K562 (cell line): ENCODE results near the gene RNF168. TPM values are rescaled to one million over a fixed set of nuclear protein-coding genes. Genes with fewer than 3 reads are reported as not detected.
A peak's percentile ranks its signal among the peaks of the same experiment; 100 is the strongest.

Experiments used
- EP300 ChIP-seq: IDR thresholded peaks from 2 replicates; pipeline ENCODE4 v1.6.1; 2012; ENCODE audit warnings: low read length, improper control_type of control experiment
- GABPB2 ChIP-seq: fragments of 250-450 bp; sonication (Bioruptor Pico); conservative IDR thresholded peaks from 2 replicates; pipeline ENCODE4 v1.5.1; 2021; ENCODE audit warnings: mild to moderate bottlenecking
- HEY1 ChIP-seq: fragments of 250-450 bp; sonication (Bioruptor Pico); IDR thresholded peaks from 2 replicates; pipeline ENCODE4 v1.5.0; 2020; ENCODE audit warnings: mild to moderate bottlenecking, moderate library complexity, borderline replicate concordance
- HLTF ChIP-seq: fragments of 450-650 bp; IDR thresholded peaks from 2 replicates; pipeline ENCODE4 v1.6.1; 2016
- HNRNPUL1 ChIP-seq: fragments of 200-400 bp; formaldehyde crosslinking; IDR thresholded peaks from 2 replicates; pipeline ENCODE4 v1.6.1; 2017; ENCODE audit warnings: low read length
- ILF3 ChIP-seq: fragments of 450-650 bp; IDR thresholded peaks from 2 replicates; pipeline ENCODE4 v1.6.1; 2018; ENCODE audit warnings: antibody characterized with exemption, mild to moderate bottlenecking, moderate library complexity, borderline replicate concordance
- KDM4B ChIP-seq, 2 experiments: fragments of 450-650 bp in 1 of 2; sonication (generic) in 1 of 2; IDR thresholded peaks; 2 replicates each; pipeline ENCODE4 v1.6.1; 2016 to 2017; ENCODE audit warnings: borderline replicate concordance in 2 of 2, antibody characterized with exemption in 1 of 2, low read depth in 1 of 2, mild to moderate bottlenecking in 1 of 2
- KLF1 ChIP-seq: fragments of 450-650 bp; IDR thresholded peaks from 2 replicates; pipeline ENCODE4 v1.6.1; 2016; ENCODE audit warnings: missing genetic modification characterization, missing compliant biosample characterization
- LCOR ChIP-seq: sonication (generic); formaldehyde crosslinking; IDR thresholded peaks from 2 replicates; pipeline ENCODE4 v1.8.0; 2022; ENCODE audit warnings: mild to moderate bottlenecking, missing genetic modification reagents
- NBN ChIP-seq: fragments of 450-650 bp; IDR thresholded peaks from 2 replicates; pipeline ENCODE4 v1.6.1; 2016; ENCODE audit warnings: low read depth, mild to moderate bottlenecking
- PCBP2 ChIP-seq: fragments of 200-400 bp; formaldehyde crosslinking; IDR thresholded peaks from 2 replicates; pipeline ENCODE4 v1.6.1; 2018; ENCODE audit warnings: low read length, low read depth, mild to moderate bottlenecking, moderate library complexity; ENCODE audit not compliant: poor library complexity, severe bottlenecking
- PTTG1 ChIP-seq: fragments of 450-650 bp; IDR thresholded peaks from 2 replicates; pipeline ENCODE4 v1.6.1; 2016; ENCODE audit warnings: low read depth, mild to moderate bottlenecking, missing genetic modification characterization, missing compliant biosample characterization
- RBM14 ChIP-seq: fragments of 200-400 bp; formaldehyde crosslinking; IDR thresholded peaks from 2 replicates; pipeline ENCODE4 v1.6.1; 2018; ENCODE audit warnings: low read depth, mild to moderate bottlenecking, low read length, moderate library complexity, borderline replicate concordance; ENCODE audit not compliant: insufficient read depth
- RBM34 ChIP-seq: fragments of 200-400 bp; formaldehyde crosslinking; IDR thresholded peaks from 2 replicates; pipeline ENCODE4 v1.6.1; 2018; ENCODE audit warnings: low read length, borderline replicate concordance; ENCODE audit not compliant: insufficient read depth
- SRF ChIP-seq, 2 experiments: fragments of 250-450, 450-650 bp in 1 of 2; sonication (Bioruptor Pico) in 1 of 2; sonication (generic) in 1 of 2; formaldehyde crosslinking; IDR thresholded peaks; 2 replicates each; pipeline versions ENCODE4 v1.5.0 to v1.5.1; 2020 to 2022; ENCODE audit warnings: mild to moderate bottlenecking in 1 of 2, missing genetic modification reagents in 1 of 2
- ZKSCAN1 ChIP-seq: fragments of 150-350 bp; IDR thresholded peaks from 2 replicates; pipeline ENCODE4 v1.6.1; 2016; ENCODE audit warnings: low read depth, low read length
- ZNF121 ChIP-seq: sonication (generic); formaldehyde crosslinking; conservative IDR thresholded peaks from 2 replicates; pipeline ENCODE4 v1.8.0; 2022; ENCODE audit warnings: missing genetic modification reagents
- ZNF140 ChIP-seq: fragments of 250-450 bp; sonication (Bioruptor Pico); IDR thresholded peaks from 2 replicates; pipeline ENCODE4 v1.8.0; 2021; ENCODE audit warnings: moderate library complexity, mild to moderate bottlenecking, inconsistent platforms
- ZNF311 ChIP-seq: fragments of 250-450 bp; sonication (Bioruptor Pico); IDR thresholded peaks from 2 replicates; pipeline ENCODE4 v1.4.0; 2020; ENCODE audit warnings: mild to moderate bottlenecking, moderate library complexity
- ZNF76 ChIP-seq: fragments of 250-450 bp; sonication (Bioruptor Pico); IDR thresholded peaks from 2 replicates; pipeline ENCODE4 v1.4.0; 2020; ENCODE audit warnings: mild to moderate bottlenecking, moderate library complexity, borderline replicate concordance
- polyA plus RNA-seq, 8 experiments: library from polyadenylated mRNA; depleted of rRNA in 4 of 8; stranded (reverse) in 5 of 8; unstranded in 3 of 8; fragments of >200 nt; fragmentation: Nextera tagmentation in 2 of 8; fragmentation: Illumina TruSeq in 1 of 8; extraction: Ambion mirVana in 2 of 8; extraction: Trizol in 1 of 8; gene quantifications; 2 replicates each; pipeline versions ENCODE4 v1.2.1 to v1.2.3, GENCODE V29; 2011 to 2014; ENCODE audit warnings: inconsistent platforms in 1 of 8, missing spikeins in 1 of 8
- total RNA-seq, 7 experiments: library from RNA; depleted of rRNA in 6 of 7; stranded (reverse); fragments of >200 nt in 6 of 7; fragmentation: Illumina TruSeq in 2 of 7; extraction: Trizol in 2 of 7; gene quantifications; 2 replicates each; pipeline versions ENCODE4 v1.2.1 to v1.2.3, GENCODE V29; 2011 to 2021; ENCODE audit warnings: low replicate concordance in 1 of 7
- TF ChIP-seq, protein P1 (sequence below): fragments of 250-450 bp; sonication (Bioruptor Pico); IDR thresholded peaks from 2 replicates; pipeline ENCODE4 v1.4.0; 2020; ENCODE audit warnings: mild to moderate bottlenecking, moderate library complexity
- TF ChIP-seq, protein P2 (sequence below): fragments of 250-450 bp; sonication (Bioruptor Pico); IDR thresholded peaks from 2 replicates; pipeline ENCODE4 v1.9.0; 2021; ENCODE audit warnings: mild to moderate bottlenecking, inconsistent platforms
- TF ChIP-seq, protein P3 (sequence below): fragments of 250-450 bp; sonication (Bioruptor Pico); IDR thresholded peaks from 2 replicates; pipeline ENCODE4 v1.4.0; 2020; ENCODE audit warnings: mild to moderate bottlenecking, moderate library complexity, borderline replicate concordance

Gene RNF168
- total and polyA plus RNA-seq, 9 of the 15 experiments (the other 6 are each of a cell fraction or from before 2014, with no cell fraction given) = 6.0 to 32.1 (median 16.6) TPM

DNA sequence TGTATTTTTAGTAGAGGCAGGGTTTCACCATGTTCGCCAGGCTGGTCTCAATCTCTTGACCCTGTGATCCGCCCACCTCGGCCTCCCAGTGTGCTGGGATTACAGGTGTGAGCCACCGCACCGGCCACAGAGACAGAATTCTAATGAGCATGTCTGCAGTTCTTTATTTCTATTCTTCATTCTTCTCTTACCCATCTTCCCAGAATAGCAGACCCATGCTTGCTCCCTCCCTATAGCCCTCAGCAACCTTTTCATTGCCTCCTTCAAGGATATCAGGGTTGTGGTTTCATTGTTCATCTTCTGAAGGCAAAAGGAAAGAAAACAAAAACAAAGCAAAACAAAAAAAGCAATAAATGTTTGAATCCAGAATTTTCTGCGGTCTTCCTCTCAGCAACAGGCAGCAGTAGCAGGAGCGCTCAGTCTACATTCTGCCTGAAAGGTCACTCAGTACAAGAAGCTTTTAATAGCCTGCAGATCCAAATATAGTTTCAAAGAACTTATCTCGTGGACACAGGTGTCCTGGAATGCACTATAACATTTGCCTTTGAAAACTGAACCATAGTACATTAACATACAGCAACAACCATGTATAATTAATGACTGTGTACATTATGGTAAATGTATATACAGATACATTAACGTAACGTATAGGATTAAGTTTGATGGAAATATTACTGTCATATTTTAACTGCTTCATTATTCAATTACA is 11.5 kb upstream of the RNF168 start, which contains the start of gene SMCO1 (continued):
- TF ChIP-seq, protein P1, sequence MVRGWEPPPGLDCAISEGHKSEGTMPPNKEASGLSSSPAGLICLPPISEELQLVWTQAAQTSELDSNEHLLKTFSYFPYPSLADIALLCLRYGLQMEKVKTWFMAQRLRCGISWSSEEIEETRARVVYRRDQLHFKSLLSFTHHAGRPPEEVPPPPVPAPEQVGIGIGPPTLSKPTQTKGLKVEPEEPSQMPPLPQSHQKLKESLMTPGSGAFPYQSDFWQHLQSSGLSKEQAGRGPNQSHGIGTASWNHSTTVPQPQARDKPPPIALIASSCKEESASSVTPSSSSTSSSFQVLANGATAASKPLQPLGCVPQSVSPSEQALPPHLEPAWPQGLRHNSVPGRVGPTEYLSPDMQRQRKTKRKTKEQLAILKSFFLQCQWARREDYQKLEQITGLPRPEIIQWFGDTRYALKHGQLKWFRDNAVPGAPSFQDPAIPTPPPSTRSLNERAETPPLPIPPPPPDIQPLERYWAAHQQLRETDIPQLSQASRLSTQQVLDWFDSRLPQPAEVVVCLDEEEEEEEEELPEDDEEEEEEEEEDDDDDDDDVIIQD (CRISPR knock-in tag) = no peak
- TF ChIP-seq EP300 (peak; percentile 83), ZNF76 (no peak), ZKSCAN1 (no peak), KLF1 (no peak), HLTF (no peak), RBM34 (no peak), ILF3 (no peak), SRF (CRISPR knock-in tag; IDR thresholded peaks at IDR 0.05) (no peak), HEY1 (CRISPR knock-in tag) (no peak), PCBP2 (no peak), NBN (0 out of 2 replicates have a peak, but pooled peaks have one; percentile 35), ZNF121 (CRISPR knock-in tag) (no peak), HNRNPUL1 (no peak), ZNF140 (CRISPR knock-in tag) (no peak), GABPB2 (no peak), ZNF311 (CRISPR knock-in tag) (no peak), PTTG1 (tag) (no peak), RBM14 (no peak), KDM4B (IDR thresholded peaks at IDR 0.05; ENCODE audit: borderline replicate concordance in 2 of 2, low read depth in 1 of 2) (no peak), LCOR (CRISPR knock-in tag) (no peak)
- TF ChIP-seq, protein P2, sequence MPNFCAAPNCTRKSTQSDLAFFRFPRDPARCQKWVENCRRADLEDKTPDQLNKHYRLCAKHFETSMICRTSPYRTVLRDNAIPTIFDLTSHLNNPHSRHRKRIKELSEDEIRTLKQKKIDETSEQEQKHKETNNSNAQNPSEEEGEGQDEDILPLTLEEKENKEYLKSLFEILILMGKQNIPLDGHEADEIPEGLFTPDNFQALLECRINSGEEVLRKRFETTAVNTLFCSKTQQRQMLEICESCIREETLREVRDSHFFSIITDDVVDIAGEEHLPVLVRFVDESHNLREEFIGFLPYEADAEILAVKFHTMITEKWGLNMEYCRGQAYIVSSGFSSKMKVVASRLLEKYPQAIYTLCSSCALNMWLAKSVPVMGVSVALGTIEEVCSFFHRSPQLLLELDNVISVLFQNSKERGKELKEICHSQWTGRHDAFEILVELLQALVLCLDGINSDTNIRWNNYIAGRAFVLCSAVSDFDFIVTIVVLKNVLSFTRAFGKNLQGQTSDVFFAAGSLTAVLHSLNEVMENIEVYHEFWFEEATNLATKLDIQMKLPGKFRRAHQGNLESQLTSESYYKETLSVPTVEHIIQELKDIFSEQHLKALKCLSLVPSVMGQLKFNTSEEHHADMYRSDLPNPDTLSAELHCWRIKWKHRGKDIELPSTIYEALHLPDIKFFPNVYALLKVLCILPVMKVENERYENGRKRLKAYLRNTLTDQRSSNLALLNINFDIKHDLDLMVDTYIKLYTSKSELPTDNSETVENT = no peak
- TF ChIP-seq, protein P3, sequence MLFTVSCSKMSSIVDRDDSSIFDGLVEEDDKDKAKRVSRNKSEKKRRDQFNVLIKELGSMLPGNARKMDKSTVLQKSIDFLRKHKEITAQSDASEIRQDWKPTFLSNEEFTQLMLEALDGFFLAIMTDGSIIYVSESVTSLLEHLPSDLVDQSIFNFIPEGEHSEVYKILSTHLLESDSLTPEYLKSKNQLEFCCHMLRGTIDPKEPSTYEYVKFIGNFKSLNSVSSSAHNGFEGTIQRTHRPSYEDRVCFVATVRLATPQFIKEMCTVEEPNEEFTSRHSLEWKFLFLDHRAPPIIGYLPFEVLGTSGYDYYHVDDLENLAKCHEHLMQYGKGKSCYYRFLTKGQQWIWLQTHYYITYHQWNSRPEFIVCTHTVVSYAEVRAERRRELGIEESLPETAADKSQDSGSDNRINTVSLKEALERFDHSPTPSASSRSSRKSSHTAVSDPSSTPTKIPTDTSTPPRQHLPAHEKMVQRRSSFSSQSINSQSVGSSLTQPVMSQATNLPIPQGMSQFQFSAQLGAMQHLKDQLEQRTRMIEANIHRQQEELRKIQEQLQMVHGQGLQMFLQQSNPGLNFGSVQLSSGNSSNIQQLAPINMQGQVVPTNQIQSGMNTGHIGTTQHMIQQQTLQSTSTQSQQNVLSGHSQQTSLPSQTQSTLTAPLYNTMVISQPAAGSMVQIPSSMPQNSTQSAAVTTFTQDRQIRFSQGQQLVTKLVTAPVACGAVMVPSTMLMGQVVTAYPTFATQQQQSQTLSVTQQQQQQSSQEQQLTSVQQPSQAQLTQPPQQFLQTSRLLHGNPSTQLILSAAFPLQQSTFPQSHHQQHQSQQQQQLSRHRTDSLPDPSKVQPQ = no peak
